ENCODE data around the gene HCAR1. TPM values are rescaled to one million over a fixed set of nuclear protein-coding genes. Genes with fewer than 3 reads are reported as not detected.

HCAR1 gene
- polyA plus RNA-seq, 1 donor (not counting 4 experiments of a cell fraction or from before 2014, with no cell fraction given) = 0.07 TPM

- no peak overlapping the region for H3K4me2 ChIP-seq (ENCODE audit: control insufficient read depth, extremely low read depth, insufficient read depth, low read depth, low read length)
- H3K9ac ChIP-seq (ENCODE audit: control insufficient read depth, extremely low read depth, insufficient read depth, low read length) = no peak overlapping the region
- H3K9me3 ChIP-seq (ENCODE audit: control insufficient read depth, low read depth, low read length) = no peaks in the 10 kb centered on the region
- no peaks in the 10 kb centered on the region for H3K27me3 ChIP-seq (ENCODE audit: control insufficient read depth, extremely low read depth, insufficient read depth, low read length)
- no peak for DNase-seq (ENCODE audit: low read depth, low spot score)
- FAIRE-seq = no peak
- H3K79me2 ChIP-seq (ENCODE audit: control insufficient read depth, insufficient read depth, low read length) = no peaks in the 10 kb centered on the region
- no peak for TF ChIP-seq EZH2 (IDR thresholded peaks at IDR 0.05; ENCODE audit: low read length)
- TF ChIP-seq, protein P1, sequence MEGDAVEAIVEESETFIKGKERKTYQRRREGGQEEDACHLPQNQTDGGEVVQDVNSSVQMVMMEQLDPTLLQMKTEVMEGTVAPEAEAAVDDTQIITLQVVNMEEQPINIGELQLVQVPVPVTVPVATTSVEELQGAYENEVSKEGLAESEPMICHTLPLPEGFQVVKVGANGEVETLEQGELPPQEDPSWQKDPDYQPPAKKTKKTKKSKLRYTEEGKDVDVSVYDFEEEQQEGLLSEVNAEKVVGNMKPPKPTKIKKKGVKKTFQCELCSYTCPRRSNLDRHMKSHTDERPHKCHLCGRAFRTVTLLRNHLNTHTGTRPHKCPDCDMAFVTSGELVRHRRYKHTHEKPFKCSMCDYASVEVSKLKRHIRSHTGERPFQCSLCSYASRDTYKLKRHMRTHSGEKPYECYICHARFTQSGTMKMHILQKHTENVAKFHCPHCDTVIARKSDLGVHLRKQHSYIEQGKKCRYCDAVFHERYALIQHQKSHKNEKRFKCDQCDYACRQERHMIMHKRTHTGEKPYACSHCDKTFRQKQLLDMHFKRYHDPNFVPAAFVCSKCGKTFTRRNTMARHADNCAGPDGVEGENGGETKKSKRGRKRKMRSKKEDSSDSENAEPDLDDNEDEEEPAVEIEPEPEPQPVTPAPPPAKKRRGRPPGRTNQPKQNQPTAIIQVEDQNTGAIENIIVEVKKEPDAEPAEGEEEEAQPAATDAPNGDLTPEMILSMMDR (optimal IDR thresholded peaks at IDR 0.05 in 1 of 3, IDR thresholded peaks at IDR 0.05 in 1 of 3, conservative IDR thresholded peaks at IDR 0.05 in 1 of 3; ENCODE audit: extremely low read depth in 1 of 3, insufficient read depth in 2 of 3, low read length in 3 of 3) = no peak
- no peaks in the 10 kb centered on the region for H3K9me1 ChIP-seq (ENCODE audit: control insufficient read depth, extremely low read depth, insufficient read depth, low read length)
- no peak overlapping the region for H3K4me3 ChIP-seq (ENCODE audit: control insufficient read depth in 2 of 3, extremely low read depth in 1 of 3, insufficient read depth in 2 of 3, low read depth in 1 of 3, low read length in 3 of 3)
- H3K36me3 ChIP-seq (ENCODE audit: control insufficient read depth in 2 of 2, extremely low read depth in 1 of 2, insufficient read depth in 2 of 2, low read length in 2 of 2) = no peaks in the 10 kb centered on the region
- H2AFZ ChIP-seq (ENCODE audit: control insufficient read depth, low read length) = no peak overlapping the region
- H3K4me1 ChIP-seq (ENCODE audit: control insufficient read depth, extremely low read depth, insufficient read depth, low read length) = peaks cover 3% of the 10 kb centered on the region
- dilution Hi-C loops (cut with MboI; ENCODE audit: extremely low pct_ligation_motif_present, low sequenced_read_pairs) = no loop called here
- H4K20me1 ChIP-seq (ENCODE audit: control insufficient read depth, extremely low read depth, insufficient read depth, low read length) = no peaks in the 10 kb centered on the region
- H3K27ac ChIP-seq (ENCODE audit: control insufficient read depth, insufficient read depth, low read length) = no peak overlapping the region
Measured at GRCh38 chr12:122743895-122744525, 13.4 kb upstream of the HCAR1 start.

- H3K9ac ChIP-seq (ENCODE audit: control insufficient read depth, extremely low read depth, insufficient read depth, low read length) = no peak overlapping the region
- H3K4me2 ChIP-seq (ENCODE audit: control insufficient read depth, extremely low read depth, insufficient read depth, low read depth, low read length) = no peak overlapping the region
- no peaks in the 10 kb centered on the region for H3K9me1 ChIP-seq (ENCODE audit: control insufficient read depth, extremely low read depth, insufficient read depth, low read length)
- no peaks in the 10 kb centered on the region for H3K36me3 ChIP-seq (ENCODE audit: control insufficient read depth in 2 of 2, extremely low read depth in 1 of 2, insufficient read depth in 2 of 2, low read length in 2 of 2)
- dilution Hi-C loops (cut with MboI; ENCODE audit: extremely low pct_ligation_motif_present, low sequenced_read_pairs) = no loop called here
- FAIRE-seq (no peak), DNase-seq (ENCODE audit: low read depth, low spot score) (no peak)
- no peaks in the 10 kb centered on the region for H3K9me3 ChIP-seq (ENCODE audit: control insufficient read depth, low read depth, low read length)
- H3K4me3 ChIP-seq (ENCODE audit: control insufficient read depth in 2 of 3, extremely low read depth in 1 of 3, insufficient read depth in 2 of 3, low read depth in 1 of 3, low read length in 3 of 3) = no peak overlapping the region
- H3K27ac ChIP-seq (ENCODE audit: control insufficient read depth, insufficient read depth, low read length) = no peak overlapping the region
- H4K20me1 ChIP-seq (ENCODE audit: control insufficient read depth, extremely low read depth, insufficient read depth, low read length) = no peaks in the 10 kb centered on the region
- H2AFZ ChIP-seq (ENCODE audit: control insufficient read depth, low read length) = no peak overlapping the region
- H3K27me3 ChIP-seq (ENCODE audit: control insufficient read depth, extremely low read depth, insufficient read depth, low read length) = no peaks in the 10 kb centered on the region
- no peaks in the 10 kb centered on the region for H3K4me1 ChIP-seq (ENCODE audit: control insufficient read depth, extremely low read depth, insufficient read depth, low read length)
- no peaks in the 10 kb centered on the region for H3K79me2 ChIP-seq (ENCODE audit: control insufficient read depth, insufficient read depth, low read length)
- TF ChIP-seq, protein P1 (optimal IDR thresholded peaks at IDR 0.05 in 1 of 3, IDR thresholded peaks at IDR 0.05 in 1 of 3, conservative IDR thresholded peaks at IDR 0.05 in 1 of 3; ENCODE audit: extremely low read depth in 1 of 3, insufficient read depth in 2 of 3, low read length in 3 of 3) = no peak
- no peak for TF ChIP-seq EZH2 (IDR thresholded peaks at IDR 0.05; ENCODE audit: low read length)
Measured at GRCh38 chr12:122740351-122740750, 9.7 kb upstream of the HCAR1 start.
